HG03159 (cell line): ENCODE data around the gene GNG4.

Experiments
- ATAC-seq: cut with Tn5 transposase; IDR thresholded peaks from one replicate; pipeline ENCODE4 v1.9.1; 2021; ENCODE audit warnings: mild to moderate bottlenecking, moderate library complexity; ENCODE audit not compliant: unreplicated experiment

The GNG4 gene

GRCh38 chr1:235500971-235501540 lies 148.5 kb downstream of the GNG4 start:
- no peak for ATAC-seq
